ENCODE results near the gene LYPLAL1. TPM values are rescaled to one million over a fixed set of nuclear protein-coding genes. Genes with fewer than 3 reads are reported as not detected.

LYPLAL1 gene
- total RNA-seq, 1 experiment from 2014 or later = 57.6 TPM

- H3K4me1 Mint-ChIP-seq (ENCODE audit: low read depth, unreplicated experiment) = peaks cover 21% of the 10 kb centered on the region
- H3K27ac Mint-ChIP-seq (ENCODE audit: unreplicated experiment) = no peak overlapping the region
- H3K9me3 Mint-ChIP-seq (ENCODE audit: low read depth, unreplicated experiment) = no peaks in the 10 kb centered on the region
- H3K27me3 Mint-ChIP-seq (ENCODE audit: unreplicated experiment) = no peaks in the 10 kb centered on the region
- CTCF ChIA-PET = no interaction called here
- no TSS peak for BruUV-seq (replicated peaks)
- no peak overlapping the region for H3K4me3 Mint-ChIP-seq (ENCODE audit: low read depth, unreplicated experiment)
- DNase-seq = no peak
- TF ChIP-seq CTCF (IDR thresholded peaks at IDR 0.05; ENCODE audit: unreplicated experiment) = no peak
- H3K36me3 Mint-ChIP-seq (ENCODE audit: insufficient read depth, unreplicated experiment) = no peaks in the 10 kb centered on the region
- intact Hi-C loops (cut with micrococcal nuclease; ENCODE audit: unreplicated experiment) = no loop called here
These were observed 24.6 kb upstream of the LYPLAL1 start for GRCh38 chr1:219149009-219149577.

GRCh38 chr1:219149953-219150352 is 23.7 kb upstream of the LYPLAL1 start:
- Mint-ChIP-seq H3K9me3 (ENCODE audit: low read depth, unreplicated experiment) (no peaks in the 10 kb centered on the region), H3K27me3 (ENCODE audit: unreplicated experiment) (no peaks in the 10 kb centered on the region), H3K4me3 (ENCODE audit: low read depth, unreplicated experiment) (no peak overlapping the region), H3K4me1 (ENCODE audit: low read depth, unreplicated experiment) (peaks cover 19% of the 10 kb centered on the region), H3K27ac (ENCODE audit: unreplicated experiment) (no peak overlapping the region), H3K36me3 (ENCODE audit: insufficient read depth, unreplicated experiment) (no peaks in the 10 kb centered on the region)
- no peak for DNase-seq
- no TSS peak for BruUV-seq (replicated peaks)
- no peak for TF ChIP-seq CTCF (IDR thresholded peaks at IDR 0.05; ENCODE audit: unreplicated experiment)
- CTCF ChIA-PET = no interaction called here
- intact Hi-C loops (cut with micrococcal nuclease; ENCODE audit: unreplicated experiment) = no loop called here

GRCh38 chr1:219150913-219151312 is 22.8 kb upstream of the LYPLAL1 start:
- intact Hi-C loops (cut with micrococcal nuclease; ENCODE audit: unreplicated experiment) = no loop called here
- no peak for DNase-seq
- Mint-ChIP-seq H3K4me1 (ENCODE audit: low read depth, unreplicated experiment) (peaks cover 10% of the 10 kb centered on the region), H3K27me3 (ENCODE audit: unreplicated experiment) (no peaks in the 10 kb centered on the region), H3K36me3 (ENCODE audit: insufficient read depth, unreplicated experiment) (no peaks in the 10 kb centered on the region), H3K9me3 (ENCODE audit: low read depth, unreplicated experiment) (no peaks in the 10 kb centered on the region), H3K4me3 (ENCODE audit: low read depth, unreplicated experiment) (no peak overlapping the region), H3K27ac (ENCODE audit: unreplicated experiment) (no peak overlapping the region)
- TF ChIP-seq CTCF (IDR thresholded peaks at IDR 0.05; ENCODE audit: unreplicated experiment) = no peak
- CTCF ChIA-PET = no interaction called here
- no TSS peak for BruUV-seq (replicated peaks)

GRCh38 chr1:219151467-219151866 is 22.2 kb upstream of the LYPLAL1 start:
- DNase-seq = no peak
- H3K27ac Mint-ChIP-seq (ENCODE audit: unreplicated experiment) = no peak overlapping the region
- BruUV-seq (replicated peaks) = no TSS peak
- peaks cover 4% of the 10 kb centered on the region for H3K4me1 Mint-ChIP-seq (ENCODE audit: low read depth, unreplicated experiment)
- TF ChIP-seq CTCF (IDR thresholded peaks at IDR 0.05; ENCODE audit: unreplicated experiment) = no peak
- H3K4me3 Mint-ChIP-seq (ENCODE audit: low read depth, unreplicated experiment) = no peak overlapping the region
- intact Hi-C loops (cut with micrococcal nuclease; ENCODE audit: unreplicated experiment) = no loop called here
- H3K36me3 Mint-ChIP-seq (ENCODE audit: insufficient read depth, unreplicated experiment) = no peaks in the 10 kb centered on the region
- no peaks in the 10 kb centered on the region for H3K9me3 Mint-ChIP-seq (ENCODE audit: low read depth, unreplicated experiment)
- no peaks in the 10 kb centered on the region for H3K27me3 Mint-ChIP-seq (ENCODE audit: unreplicated experiment)
- CTCF ChIA-PET = no interaction called here

Data from Calu3 (cell line).